H1 (cell line): ENCODE measurements around the gene PLLP. TPM values are rescaled to one million over a fixed set of nuclear protein-coding genes. Genes with fewer than 3 reads are reported as not detected.
A peak's percentile ranks its signal among the peaks of the same experiment; 100 is the strongest.

Source experiments
- CTCF ChIA-PET: fragments of 300-600 bp; sonication (Branson Sonifier 250); formaldehyde crosslinking; loops from one replicate; lab custom pipeline; 2021; ENCODE audit not compliant: partially characterized antibody; lab: Charles Lee
- POLR2A ChIA-PET: fragments of 300-600 bp; sonication (Branson Sonifier 250); formaldehyde crosslinking; loops from one replicate; lab custom pipeline; 2021; ENCODE audit warnings: inconsistent platforms; ENCODE audit not compliant: partially characterized antibody; lab: Charles Lee
- DNase-seq, 2 experiments: peaks; one replicate each; pipeline versions ENCODE4 v3.0.0 to v3.0.0-alpha.2; 2010 to 2022; ENCODE audit warnings: low spot score in 2 of 2, low read depth in 1 of 2, mixed read lengths in 1 of 2
- FAIRE-seq: peaks from 2 replicates; lab custom pipeline; 2011; peaks lifted over from hg19 to GRCh38; lab: Jason Lieb, UNC
- H2AFZ ChIP-seq: 2 replicates; pipeline ENCODE4 v1.8.1; 2012; ENCODE audit warnings: low read length, inconsistent platforms
- H2AK5ac ChIP-seq: 2 replicates; pipeline ENCODE4 v1.6.1; 2013; ENCODE audit warnings: low read depth, low read length
- H2BK120ac ChIP-seq: replicated peaks from 2 replicates; pipeline ENCODE3; 2013; ENCODE audit warnings: low read depth, low read length, inconsistent platforms
- H2BK12ac ChIP-seq: 2 replicates; pipeline ENCODE4 v1.6.1; 2013; ENCODE audit warnings: low read depth, low read length
- H2BK15ac ChIP-seq: 2 replicates; pipeline ENCODE4 v1.6.1; 2013; ENCODE audit warnings: low read length
- H2BK20ac ChIP-seq: 2 replicates; pipeline ENCODE4 v1.6.1; 2013; ENCODE audit warnings: low read length
- H2BK5ac ChIP-seq: 2 replicates; pipeline ENCODE4 v1.6.1; 2013; ENCODE audit warnings: low read depth, low read length
- H3K14ac ChIP-seq: 2 replicates; pipeline ENCODE4 v1.6.1; 2013; ENCODE audit warnings: inconsistent platforms; ENCODE audit not compliant: insufficient read length
- H3K18ac ChIP-seq: 2 replicates; pipeline ENCODE4 v1.6.1; 2013; ENCODE audit warnings: low read length; ENCODE audit errors: extremely low read depth
- H3K23ac ChIP-seq: 2 replicates; pipeline ENCODE4 v1.6.1; 2013; ENCODE audit warnings: inconsistent platforms; ENCODE audit not compliant: insufficient read length
- H3K23me2 ChIP-seq: 2 replicates; pipeline ENCODE4 v1.6.1; 2013; ENCODE audit warnings: low read depth, low read length
- H3K27ac ChIP-seq: 2 replicates; pipeline ENCODE4 v1.6.1; 2011; ENCODE audit warnings: low read depth, low read length, inconsistent platforms
- H3K27me3 ChIP-seq, 4 experiments: replicated peaks in 1 of 4; 1 replicate in 1 of 4; 2 replicates in 3 of 4; pipeline versions ENCODE4 v1.6.1 to v1.8.1; 2011 to 2013; ENCODE audit warnings: low read length in 3 of 4, mild to moderate bottlenecking in 3 of 4, inconsistent platforms in 2 of 4, mixed read lengths in 2 of 4, moderate library complexity in 1 of 4; ENCODE audit not compliant: control insufficient read depth in 3 of 4, insufficient read depth in 3 of 4; ENCODE audit errors: extremely low read depth in 1 of 4
- H3K36me3 ChIP-seq, 4 experiments: 2 replicates each; pipeline versions ENCODE4 v1.6.1 to v1.8.1; 2011 to 2013; ENCODE audit warnings: mild to moderate bottlenecking in 4 of 4, low read length in 3 of 4, moderate library complexity in 2 of 4, control low read depth in 1 of 4, inconsistent platforms in 1 of 4; ENCODE audit not compliant: insufficient read depth in 4 of 4, control insufficient read depth in 2 of 4
- H3K4ac ChIP-seq: replicated peaks from 2 replicates; pipeline ENCODE3; 2013; ENCODE audit warnings: low read length, low read depth, mixed read lengths, inconsistent platforms; ENCODE audit not compliant: insufficient read length
- H3K4me1 ChIP-seq, 4 experiments: replicated peaks in 1 of 4; 1 replicate in 1 of 4; 2 replicates in 3 of 4; pipeline versions ENCODE4 v1.6.1 to v1.8.1; 2011 to 2013; ENCODE audit warnings: low read length in 3 of 4, inconsistent platforms in 2 of 4, mixed read lengths in 1 of 4; ENCODE audit not compliant: insufficient read depth in 4 of 4, control insufficient read depth in 3 of 4
- H3K4me2 ChIP-seq, 2 experiments: 2 replicates each; pipeline versions ENCODE4 v1.6.1 to v1.8.1; 2011 to 2013; ENCODE audit warnings: low read depth in 2 of 2, low read length in 2 of 2, control low read depth in 1 of 2, inconsistent platforms in 1 of 2, mild to moderate bottlenecking in 1 of 2; ENCODE audit not compliant: insufficient read depth in 1 of 2
- H3K4me3 ChIP-seq, 4 experiments: fragments of 200-600, 300-600 bp in 1 of 4; sonication (generic), shearing (Covaris generic), sonication (Bioruptor Twin) in 1 of 4; 2 replicates each; pipeline versions ENCODE4 v1.5.1 to v1.8.1; 2011 to 2016; ENCODE audit warnings: low read length in 4 of 4, low read depth in 3 of 4, control low read depth in 2 of 4, inconsistent platforms in 2 of 4, mild to moderate bottlenecking in 2 of 4, mixed read lengths in 1 of 4, moderate library complexity in 1 of 4; ENCODE audit not compliant: insufficient read depth in 2 of 4; ENCODE audit errors: extremely low read depth in 1 of 4
- H3K56ac ChIP-seq: replicated peaks from 2 replicates; pipeline ENCODE3; 2013; ENCODE audit warnings: low read depth, mild to moderate bottlenecking, mixed read lengths, low read length, inconsistent platforms; ENCODE audit not compliant: insufficient read length
- H3K79me1 ChIP-seq: 2 replicates; pipeline ENCODE4 v1.6.1; 2013; ENCODE audit warnings: low read depth, low read length, control low read depth
- H3K79me2 ChIP-seq, 2 experiments: 2 replicates each; pipeline versions ENCODE4 v1.6.1 to v1.8.1; 2012 to 2013; ENCODE audit warnings: low read length in 2 of 2, mild to moderate bottlenecking in 2 of 2, inconsistent platforms in 1 of 2; ENCODE audit not compliant: insufficient read depth in 2 of 2, control insufficient read depth in 1 of 2
- H3K9ac ChIP-seq, 4 experiments: replicated peaks in 1 of 4; 1 replicate in 1 of 4; 2 replicates in 3 of 4; pipeline versions ENCODE4 v1.6.1 to v1.8.1; 2011 to 2013; ENCODE audit warnings: low read depth in 3 of 4, low read length in 3 of 4, control low read depth in 2 of 4, mild to moderate bottlenecking in 2 of 4, moderate library complexity in 2 of 4, inconsistent platforms in 1 of 4; ENCODE audit errors: extremely low read depth in 1 of 4
- H3K9me3 ChIP-seq, 2 experiments: 2 replicates each; pipeline versions ENCODE4 v1.6.1 to v1.8.1; 2012 to 2013; ENCODE audit warnings: mild to moderate bottlenecking in 2 of 2, moderate library complexity in 2 of 2, control low read depth in 1 of 2, inconsistent platforms in 1 of 2, low read depth in 1 of 2, low read length in 1 of 2, mixed read lengths in 1 of 2; ENCODE audit not compliant: insufficient read depth in 2 of 2
- H4K20me1 ChIP-seq, 2 experiments: replicated peaks in 1 of 2; 2 replicates each; pipeline versions ENCODE3 to v1.8.1; 2011 to 2013; ENCODE audit warnings: inconsistent platforms in 2 of 2, low read length in 2 of 2, mild to moderate bottlenecking in 1 of 2; ENCODE audit not compliant: insufficient read depth in 2 of 2, control insufficient read depth in 1 of 2
- H4K5ac ChIP-seq: 2 replicates; pipeline ENCODE4 v1.6.1; 2013; ENCODE audit warnings: low read length, low read depth, mixed read lengths, inconsistent platforms; ENCODE audit not compliant: insufficient read length
- H4K8ac ChIP-seq: 2 replicates; pipeline ENCODE4 v1.8.0; 2013; ENCODE audit warnings: mild to moderate bottlenecking, moderate library complexity, low read length, inconsistent platforms; ENCODE audit not compliant: insufficient read depth; ENCODE audit errors: extremely low read depth
- H4K91ac ChIP-seq: replicated peaks from 2 replicates; pipeline ENCODE3; 2013; ENCODE audit warnings: low read length, mixed read lengths, inconsistent platforms; ENCODE audit not compliant: insufficient read length
- BACH1 ChIP-seq: IDR thresholded peaks from 2 replicates; pipeline ENCODE4 v1.6.1; 2012; ENCODE audit warnings: low read length, improper control_type of control experiment
- FOSL1 ChIP-seq: IDR thresholded peaks from 2 replicates; pipeline ENCODE4 v1.6.1; 2011; ENCODE audit warnings: mild to moderate bottlenecking, low read depth, low read length, moderate library complexity; ENCODE audit not compliant: insufficient read depth
- KDM1A ChIP-seq: fragments of 200-600, 300-600 bp; sonication (generic); IDR thresholded peaks from 2 replicates; pipeline ENCODE4 v1.7.1; 2016; ENCODE audit warnings: mild to moderate bottlenecking, low read length, borderline replicate concordance
- KDM5A ChIP-seq: fragments of 200-600 bp; IDR thresholded peaks from 2 replicates; pipeline ENCODE4 v1.7.1; 2012; ENCODE audit warnings: mild to moderate bottlenecking, low read length, inconsistent platforms, mixed read lengths
- NANOG ChIP-seq: IDR thresholded peaks from 2 replicates; pipeline ENCODE4 v1.6.1; 2011; ENCODE audit warnings: low read length, low read depth, mild to moderate bottlenecking, inconsistent platforms; ENCODE audit not compliant: insufficient read depth, poor library complexity, severe bottlenecking
- POLR2A ChIP-seq, 2 experiments: IDR thresholded peaks; 1 replicate in 1 of 2; 2 replicates in 1 of 2; pipeline ENCODE4 v1.6.1; 2011; ENCODE audit warnings: low read depth in 2 of 2, low read length in 2 of 2, mild to moderate bottlenecking in 2 of 2; ENCODE audit errors: control extremely low read depth in 1 of 2
- POU5F1 ChIP-seq: IDR thresholded peaks from 2 replicates; pipeline ENCODE4 v1.6.1; 2011; ENCODE audit warnings: low read depth, mild to moderate bottlenecking, low read length, moderate library complexity
- TCF12 ChIP-seq: IDR thresholded peaks from 2 replicates; pipeline ENCODE4 v1.6.1; 2011; ENCODE audit warnings: low read depth, mild to moderate bottlenecking, low read length
- WGBS, 2 experiments: shearing (Covaris generic) in 1 of 2; methylation state at CpG; one replicate each; pipeline versions ENCODE4 v1.1.6 to v1.1.7; 2013 to 2015; ENCODE audit warnings: low lambda C conversion rate in 2 of 2, mixed read lengths in 2 of 2, inconsistent platforms in 1 of 2, low coverage in 1 of 2, missing lambda C conversion rate in 1 of 2; ENCODE audit not compliant: insufficient replicate concordance in 2 of 2, insufficient coverage in 1 of 2, insufficient read length in 1 of 2; ENCODE audit errors: extremely low coverage in 1 of 2, missing lambda C conversion rate in 1 of 2; 5-methylcytosine and 5-hydroxymethylcytosine counted together
- polyA plus RNA-seq, 7 experiments: library from polyadenylated mRNA; depleted of rRNA in 3 of 7; stranded (reverse) in 5 of 7; unstranded in 2 of 7; fragments of >200 nt in 5 of 7; fragments of 200-250 nt in 2 of 7; gene quantifications; 1 replicate in 5 of 7; 2 replicates in 1 of 7; 4 replicates in 1 of 7; pipeline versions ENCODE4 v1.2.1 to v1.2.3, GENCODE V29; 2011 to 2013; ENCODE audit warnings: missing spikeins in 2 of 7, mixed read lengths in 2 of 7
- total RNA-seq: library from RNA; stranded (reverse); fragmentation: NEBNext Ultra II Directional; extraction: Animal tissue kit (Norgen Biotek cat#: 25700); gene quantifications from 2 replicates; pipeline ENCODE4 v1.2.1, GENCODE V29; 2021
- TF ChIP-seq, protein P1 (sequence below): IDR thresholded peaks from 2 replicates; pipeline ENCODE4 v1.6.1; 2012; ENCODE audit warnings: inconsistent platforms
- TF ChIP-seq, protein P2 (sequence below), 3 experiments: IDR thresholded peaks; 1 replicate in 2 of 3; 2 replicates in 1 of 3; pipeline versions ENCODE4 v1.5.1 to v1.6.1; 2011; ENCODE audit warnings: low read length in 3 of 3, mild to moderate bottlenecking in 3 of 3, inconsistent platforms in 2 of 3, low read depth in 1 of 3, moderate library complexity in 1 of 3; ENCODE audit not compliant: insufficient read depth in 1 of 3; ENCODE audit errors: control extremely low read depth in 1 of 3
- TF ChIP-seq, protein P3 (sequence below): IDR thresholded peaks from 2 replicates; pipeline ENCODE4 v1.6.1; 2011; ENCODE audit warnings: low read length, improper control_type of control experiment

Gene PLLP
- total and polyA plus RNA-seq, 2 of the 8 experiments (the other 6 are each of a cell fraction or from before 2014, with no cell fraction given) = 2.9 to 10.6 TPM

DNA sequence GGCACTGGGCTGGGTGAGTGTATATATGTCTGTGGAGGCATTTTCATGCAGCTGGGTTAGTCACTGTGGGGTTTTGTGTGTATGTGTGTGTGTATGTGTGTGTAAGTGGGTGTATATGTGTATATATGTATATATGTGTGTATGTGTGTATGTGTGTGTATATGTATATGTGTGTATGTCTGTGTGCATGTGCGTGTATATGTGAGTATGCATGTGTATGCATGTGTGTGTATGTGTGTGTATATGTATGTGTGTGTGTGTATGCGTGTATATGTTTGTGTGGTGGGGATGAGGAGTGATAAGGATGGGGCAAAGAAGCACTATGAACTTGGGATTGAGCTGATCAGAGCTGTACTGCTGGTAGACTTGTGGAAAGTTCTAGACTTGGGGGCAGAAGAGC is 29.0 kb upstream of the PLLP start:
- no peak overlapping the region for H2BK12ac ChIP-seq
- no peak overlapping the region for H3K4ac ChIP-seq
- no peaks in the 10 kb centered on the region for H3K27me3 ChIP-seq
- H3K4me1 ChIP-seq = peaks cover 2 to 6% (median 4%) of the 10 kb centered on the region in 4 experiments; a peak in 4 of 7 replicates
- no peak overlapping the region for H2BK15ac ChIP-seq
- H3K4me3 ChIP-seq = no peak overlapping the region
- H3K23me2 ChIP-seq = peaks cover 4% of the 10 kb centered on the region; the same call in 1 of the 2 replicates
- H3K56ac ChIP-seq = no peak overlapping the region
- no peaks in the 10 kb centered on the region for H4K20me1 ChIP-seq
- DNase-seq (peak in 1 of 2 experiments; percentile 7), FAIRE-seq (no peak)
- H2BK5ac ChIP-seq = no peak overlapping the region
- H3K4me2 ChIP-seq = no peak overlapping the region
- H2AK5ac ChIP-seq = no peak overlapping the region
- no peak overlapping the region for H3K23ac ChIP-seq
- H3K14ac ChIP-seq = no peak overlapping the region
- H4K91ac ChIP-seq = no peak overlapping the region
- ChIA-PET POLR2A (no interaction called here), CTCF (interaction anchor here (0.7 to 1.5 kb wide), 3 partner anchors 11 to 13 kb away, joined by 3 to 6 read pairs (median 5); no protein-coding TSS in a partner anchor)
- no peak overlapping the region for H2BK20ac ChIP-seq
- no peak overlapping the region for H3K9ac ChIP-seq
- no peaks in the 10 kb centered on the region for H3K79me2 ChIP-seq
- no peaks in the 10 kb centered on the region for H3K9me3 ChIP-seq
- no peaks in the 10 kb centered on the region for H3K79me1 ChIP-seq
- no peak overlapping the region for H3K27ac ChIP-seq
- no peak overlapping the region for H4K5ac ChIP-seq
- H2AFZ ChIP-seq = no peak overlapping the region
- H4K8ac ChIP-seq = no peak overlapping the region
- no peaks in the 10 kb centered on the region for H3K36me3 ChIP-seq
- 85% methylated on average over 2 of the region's 2 CpGs; no CpG with 5 or more reads in 1 of the 2 experiments for WGBS, 2 experiments
- no peak overlapping the region for H3K18ac ChIP-seq
- H2BK120ac ChIP-seq = no peak overlapping the region
- no peak for TF ChIP-seq TCF12
- TF ChIP-seq POU5F1 = no peak
- no peak for TF ChIP-seq FOSL1
- no peak for TF ChIP-seq POLR2A (IDR thresholded peaks at IDR 0.05; ENCODE audit: control extremely low read depth in 1 of 2, low read depth in 2 of 2, low read length in 2 of 2)
- no peak for TF ChIP-seq KDM1A
- TF ChIP-seq, protein P1, sequence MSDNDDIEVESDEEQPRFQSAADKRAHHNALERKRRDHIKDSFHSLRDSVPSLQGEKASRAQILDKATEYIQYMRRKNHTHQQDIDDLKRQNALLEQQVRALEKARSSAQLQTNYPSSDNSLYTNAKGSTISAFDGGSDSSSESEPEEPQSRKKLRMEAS = no peak
- TF ChIP-seq, protein P2, sequence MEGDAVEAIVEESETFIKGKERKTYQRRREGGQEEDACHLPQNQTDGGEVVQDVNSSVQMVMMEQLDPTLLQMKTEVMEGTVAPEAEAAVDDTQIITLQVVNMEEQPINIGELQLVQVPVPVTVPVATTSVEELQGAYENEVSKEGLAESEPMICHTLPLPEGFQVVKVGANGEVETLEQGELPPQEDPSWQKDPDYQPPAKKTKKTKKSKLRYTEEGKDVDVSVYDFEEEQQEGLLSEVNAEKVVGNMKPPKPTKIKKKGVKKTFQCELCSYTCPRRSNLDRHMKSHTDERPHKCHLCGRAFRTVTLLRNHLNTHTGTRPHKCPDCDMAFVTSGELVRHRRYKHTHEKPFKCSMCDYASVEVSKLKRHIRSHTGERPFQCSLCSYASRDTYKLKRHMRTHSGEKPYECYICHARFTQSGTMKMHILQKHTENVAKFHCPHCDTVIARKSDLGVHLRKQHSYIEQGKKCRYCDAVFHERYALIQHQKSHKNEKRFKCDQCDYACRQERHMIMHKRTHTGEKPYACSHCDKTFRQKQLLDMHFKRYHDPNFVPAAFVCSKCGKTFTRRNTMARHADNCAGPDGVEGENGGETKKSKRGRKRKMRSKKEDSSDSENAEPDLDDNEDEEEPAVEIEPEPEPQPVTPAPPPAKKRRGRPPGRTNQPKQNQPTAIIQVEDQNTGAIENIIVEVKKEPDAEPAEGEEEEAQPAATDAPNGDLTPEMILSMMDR (IDR thresholded peaks at IDR 0.05; ENCODE audit: control extremely low read depth in 1 of 3, insufficient read depth in 1 of 3, low read depth in 1 of 3, low read length in 3 of 3) = no peak
- no peak for TF ChIP-seq BACH1
- no peak for TF ChIP-seq NANOG
- TF ChIP-seq, protein P3, sequence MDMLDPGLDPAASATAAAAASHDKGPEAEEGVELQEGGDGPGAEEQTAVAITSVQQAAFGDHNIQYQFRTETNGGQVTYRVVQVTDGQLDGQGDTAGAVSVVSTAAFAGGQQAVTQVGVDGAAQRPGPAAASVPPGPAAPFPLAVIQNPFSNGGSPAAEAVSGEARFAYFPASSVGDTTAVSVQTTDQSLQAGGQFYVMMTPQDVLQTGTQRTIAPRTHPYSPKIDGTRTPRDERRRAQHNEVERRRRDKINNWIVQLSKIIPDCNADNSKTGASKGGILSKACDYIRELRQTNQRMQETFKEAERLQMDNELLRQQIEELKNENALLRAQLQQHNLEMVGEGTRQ = no peak
- TF ChIP-seq KDM5A = no peak
